Body of pancreas (tissue), 4 donors: ENCODE results near the gene CSKMT.

Source experiments
- CTCF ChIP-seq, 7 experiments: fragments of 450-650 bp in 4 of 7; fragments of 200-600 bp in 3 of 7; sonication (generic) in 3 of 7; IDR thresholded peaks; one replicate each; pipeline ENCODE4 v1.5.1; 2016 to 2019; ENCODE audit warnings: antibody characterized with exemption in 7 of 7
- POLR2A ChIP-seq, 3 donors: fragments of 450-650 bp; IDR thresholded peaks; one replicate each; pipeline ENCODE4 v1.6.1; 2016; ENCODE audit warnings: antibody characterized with exemption in 3 of 3, mild to moderate bottlenecking in 2 of 3

GRCh38 chr11:62716206-62716605 is 51.1 kb downstream of the CSKMT start:
- TF ChIP-seq CTCF (IDR thresholded peaks at IDR 0.05) = no peak
- no peak for TF ChIP-seq POLR2A (IDR thresholded peaks at IDR 0.05)
